Measurements from ENCODE around the gene DNMT3A. TPM values are rescaled to one million over a fixed set of nuclear protein-coding genes. Genes with fewer than 3 reads are reported as not detected.

DNMT3A gene
- total RNA-seq, 1 donor from 2014 or later, result 15.4 TPM

- no peak for TF ChIP-seq CTCF (conservative IDR thresholded peaks at IDR 0.05; ENCODE audit: low read depth, low read length)
- no peak for DNase-seq (ENCODE audit: low read depth)
- no peak overlapping the region for H3K4me3 ChIP-seq (ENCODE audit: low read depth, low read length)
These were observed 28.6 kb downstream of the DNMT3A start for GRCh38 chr2:25312958-25313710.

GRCh38 chr2:25311865-25312575, 29.7 kb downstream of the DNMT3A start:
- no peak for TF ChIP-seq CTCF (conservative IDR thresholded peaks at IDR 0.05; ENCODE audit: low read depth, low read length)
- DNase-seq (ENCODE audit: low read depth), result no peak
- no peak overlapping the region for H3K4me3 ChIP-seq (ENCODE audit: low read depth, low read length)

GRCh38 chr2:25310965-25311864, 30.5 kb downstream of the DNMT3A start:
- no peak overlapping the region for H3K4me3 ChIP-seq (ENCODE audit: low read depth, low read length)
- no peak for DNase-seq (ENCODE audit: low read depth)
- TF ChIP-seq CTCF (conservative IDR thresholded peaks at IDR 0.05; ENCODE audit: low read depth, low read length), result no peak

GRCh38 chr2:25310709-25310964, 31.1 kb downstream of the DNMT3A start:
- TF ChIP-seq CTCF (conservative IDR thresholded peaks at IDR 0.05; ENCODE audit: low read depth, low read length), result no peak

GRCh38 chr2:25309402-25309801, 32.3 kb downstream of the DNMT3A start:
- no peak overlapping the region for H3K4me3 ChIP-seq (ENCODE audit: low read depth, low read length)
- peak; percentile 66 for TF ChIP-seq CTCF (conservative IDR thresholded peaks at IDR 0.05; ENCODE audit: low read depth, low read length)
- no peak for DNase-seq (ENCODE audit: low read depth)

More at GRCh38 chr2:25310709-25310964, 31.1 kb downstream of the DNMT3A start:
- H3K4me3 ChIP-seq (ENCODE audit: low read depth, low read length), result no peak overlapping the region
- DNase-seq (ENCODE audit: low read depth), result no peak

- DNase-seq (ENCODE audit: low read depth), result no peak
- TF ChIP-seq CTCF (conservative IDR thresholded peaks at IDR 0.05; ENCODE audit: low read depth, low read length), result no peak
- no peak overlapping the region for H3K4me3 ChIP-seq (ENCODE audit: low read depth, low read length)
These were observed 33.1 kb downstream of the DNMT3A start for GRCh38 chr2:25308599-25308998.
